ENCODE measurements around the gene CLP1. TPM values are rescaled to one million over a fixed set of nuclear protein-coding genes. Genes with fewer than 3 reads are reported as not detected.

The CLP1 gene
- total and polyA plus RNA-seq, 11 donors = 3.0 to 11.9 (median 8.2) TPM

DNA sequence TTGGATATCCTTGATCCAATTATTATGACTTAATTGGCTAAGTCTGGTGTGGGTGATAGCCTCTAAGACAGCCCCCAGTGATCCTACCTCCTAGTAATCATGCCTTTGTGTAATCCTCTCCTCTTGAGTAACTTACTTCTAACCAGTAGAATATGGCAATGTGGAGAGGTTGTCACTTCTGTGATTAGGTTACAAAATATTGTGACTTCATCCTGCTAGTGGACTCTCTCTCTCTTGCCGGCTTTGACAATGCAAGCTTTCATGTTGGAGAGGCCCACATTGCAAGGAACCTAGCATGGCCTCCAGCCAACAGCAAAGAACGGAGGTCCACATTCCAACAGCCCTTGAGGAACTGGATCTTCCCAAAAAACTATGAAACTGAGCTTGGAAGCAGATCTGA is 27.4 kb upstream of the CLP1 start:
- Histone ChIP-seq H3K27ac (no peak overlapping the region), H3K36me3 (no peaks in the 10 kb centered on the region), H3K9me3 (no peaks in the 10 kb centered on the region), H3K4me3 (no peak overlapping the region), H3K27me3 (no peaks in the 10 kb centered on the region), H3K4me1 (no peaks in the 10 kb centered on the region)
- DNase-seq = no peak
- TF ChIP-seq, protein P1, sequence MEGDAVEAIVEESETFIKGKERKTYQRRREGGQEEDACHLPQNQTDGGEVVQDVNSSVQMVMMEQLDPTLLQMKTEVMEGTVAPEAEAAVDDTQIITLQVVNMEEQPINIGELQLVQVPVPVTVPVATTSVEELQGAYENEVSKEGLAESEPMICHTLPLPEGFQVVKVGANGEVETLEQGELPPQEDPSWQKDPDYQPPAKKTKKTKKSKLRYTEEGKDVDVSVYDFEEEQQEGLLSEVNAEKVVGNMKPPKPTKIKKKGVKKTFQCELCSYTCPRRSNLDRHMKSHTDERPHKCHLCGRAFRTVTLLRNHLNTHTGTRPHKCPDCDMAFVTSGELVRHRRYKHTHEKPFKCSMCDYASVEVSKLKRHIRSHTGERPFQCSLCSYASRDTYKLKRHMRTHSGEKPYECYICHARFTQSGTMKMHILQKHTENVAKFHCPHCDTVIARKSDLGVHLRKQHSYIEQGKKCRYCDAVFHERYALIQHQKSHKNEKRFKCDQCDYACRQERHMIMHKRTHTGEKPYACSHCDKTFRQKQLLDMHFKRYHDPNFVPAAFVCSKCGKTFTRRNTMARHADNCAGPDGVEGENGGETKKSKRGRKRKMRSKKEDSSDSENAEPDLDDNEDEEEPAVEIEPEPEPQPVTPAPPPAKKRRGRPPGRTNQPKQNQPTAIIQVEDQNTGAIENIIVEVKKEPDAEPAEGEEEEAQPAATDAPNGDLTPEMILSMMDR (IDR thresholded peaks at IDR 0.05) = no peak
- no peak for TF ChIP-seq POLR2A (IDR thresholded peaks at IDR 0.05)
- WGBS, 4 donors = 51 to 66% (median 61%) methylated on average over 2 of the region's 2 CpGs
- no peak for ATAC-seq
- intact Hi-C loops (cut with DNase I) = loop anchor here in 1 of 10 donors (5.0 kb wide), 1 partner anchor 48 kb away; no protein-coding TSS in a partner anchor

- ATAC-seq = no peak
Observed at GRCh38 chr11:57632116-57632515, 25.4 kb upstream of the CLP1 start.

GRCh38 chr11:57633394-57634070 is 24.0 kb upstream of the CLP1 start:
- intact Hi-C loops (cut with DNase I) = loop anchor here in 1 of 10 donors (5.0 kb wide), 1 partner anchor 51 kb away; no protein-coding TSS in a partner anchor
- 81 to 83% (median 82%) methylated on average over 6 of the region's 6 CpGs for WGBS, 4 donors

More at GRCh38 chr11:57632116-57632515, 25.4 kb upstream of the CLP1 start:
- WGBS, 4 donors = 75 to 83% (median 81%) methylated on average over 5 of the region's 5 CpGs
- no peak for TF ChIP-seq POLR2A (IDR thresholded peaks at IDR 0.05)
- TF ChIP-seq, protein P1 (IDR thresholded peaks at IDR 0.05) = no peak
- DNase-seq = no peak
- Histone ChIP-seq H3K9me3 (no peaks in the 10 kb centered on the region), H3K27ac (no peak overlapping the region), H3K4me1 (no peaks in the 10 kb centered on the region), H3K27me3 (no peaks in the 10 kb centered on the region), H3K4me3 (no peak overlapping the region), H3K36me3 (no peaks in the 10 kb centered on the region)
- intact Hi-C loops (cut with DNase I) = loop anchor here in 1 of 10 donors (5.0 kb wide), 1 partner anchor 50 kb away; no protein-coding TSS in a partner anchor

GRCh38 chr11:57634311-57634710 is 23.3 kb upstream of the CLP1 start:
- no peaks in the 10 kb centered on the region for H3K9me3 ChIP-seq
- TF ChIP-seq, protein P1 (IDR thresholded peaks at IDR 0.05) = no peak
- no peak for TF ChIP-seq POLR2A (IDR thresholded peaks at IDR 0.05)
- H3K4me1 ChIP-seq = peaks cover 0 to 14% (median 8%) of the 10 kb centered on the region in 12 donors
- ATAC-seq (no peak), DNase-seq (no peak)
- peaks cover 0 to 6% (median 0%) of the 10 kb centered on the region in 9 donors for H3K27me3 ChIP-seq
- H3K27ac ChIP-seq = no peak overlapping the region
- no peak overlapping the region for H3K4me3 ChIP-seq
- no peaks in the 10 kb centered on the region for H3K36me3 ChIP-seq
- intact Hi-C loops (cut with DNase I) = loop anchor here in 1 of 10 donors (5.0 kb wide), 1 partner anchor 52 kb away; no protein-coding TSS in a partner anchor

More at GRCh38 chr11:57633394-57634070, 24.0 kb upstream of the CLP1 start:
- no peaks in the 10 kb centered on the region for H3K9me3 ChIP-seq
- H3K27me3 ChIP-seq = peaks cover 0 to 6% (median 0%) of the 10 kb centered on the region in 9 donors
- H3K27ac ChIP-seq = no peak overlapping the region
- no peak for DNase-seq
- H3K4me3 ChIP-seq = no peak overlapping the region
- peaks cover 0 to 10% (median 6%) of the 10 kb centered on the region in 12 donors for H3K4me1 ChIP-seq
- no peak for TF ChIP-seq POLR2A (IDR thresholded peaks at IDR 0.05)
- TF ChIP-seq, protein P1 (IDR thresholded peaks at IDR 0.05) = no peak
- H3K36me3 ChIP-seq = no peaks in the 10 kb centered on the region
- no peak for ATAC-seq

Data from heart left ventricle (tissue), 16 donors.